Fibroblast of skin of scalp (primary cell): ENCODE data around the gene LRRC3B.

Experiments
- DNase-seq: peaks from one replicate; pipeline ENCODE4 v3.0.0-alpha.2; 2013

Gene LRRC3B

GRCh38 chr3:26712211-26713026 is 89.8 kb downstream of the LRRC3B start:
- DNase-seq = peak; percentile 33

- DNase-seq = no peak
Measured at GRCh38 chr3:26713091-26713490, 90.5 kb downstream of the LRRC3B start.

- no peak for DNase-seq
Measured at GRCh38 chr3:26714485-26714884, 91.9 kb downstream of the LRRC3B start.

- no peak for DNase-seq
Measured at GRCh38 chr3:26715431-26715830, 92.9 kb downstream of the LRRC3B start.

- DNase-seq = no peak
Measured at GRCh38 chr3:26718315-26718714, 95.7 kb downstream of the LRRC3B start.

GRCh38 chr3:26719134-26719533 is 96.6 kb downstream of the LRRC3B start:
- no peak for DNase-seq

GRCh38 chr3:26721047-26721446 is 98.5 kb downstream of the LRRC3B start:
- DNase-seq = no peak

- no peak for DNase-seq
Measured at GRCh38 chr3:26731843-26732242, 109.3 kb downstream of the LRRC3B start.

- DNase-seq = no peak
Measured at GRCh38 chr3:26750263-26750662, 127.7 kb downstream of the LRRC3B start.

- DNase-seq = no peak
Measured at GRCh38 chr3:26752466-26752865, 129.9 kb downstream of the LRRC3B start.

- no peak for DNase-seq
Measured at GRCh38 chr3:26753095-26753494, 130.5 kb downstream of the LRRC3B start.

- no peak for DNase-seq
Measured at GRCh38 chr3:26757978-26758377, 135.4 kb downstream of the LRRC3B start.
